Measurements from ENCODE around the gene SRM.

- TF ChIP-seq CTCF (IDR thresholded peaks at IDR 0.05) (no peak), POLR2A (IDR thresholded peaks at IDR 0.05) (no peak)
Measured at GRCh38 chr1:11046625-11047365, 13.0 kb downstream of the SRM start, which contains the start of gene MASP2.
